GM19238 (cell line): ENCODE data around the gene SNAPIN.
"Not testable (repeated sequence)": the region's sequence is repeated elsewhere in the genome, so short reads cannot be mapped to it uniquely, and the experiment has no call there.

Experiments
- DNase-seq: peaks from one replicate; pipeline ENCODE4 v3.0.0; 2011; ENCODE audit warnings: low spot score; ENCODE audit not compliant: insufficient read length

Gene SNAPIN

DNA sequence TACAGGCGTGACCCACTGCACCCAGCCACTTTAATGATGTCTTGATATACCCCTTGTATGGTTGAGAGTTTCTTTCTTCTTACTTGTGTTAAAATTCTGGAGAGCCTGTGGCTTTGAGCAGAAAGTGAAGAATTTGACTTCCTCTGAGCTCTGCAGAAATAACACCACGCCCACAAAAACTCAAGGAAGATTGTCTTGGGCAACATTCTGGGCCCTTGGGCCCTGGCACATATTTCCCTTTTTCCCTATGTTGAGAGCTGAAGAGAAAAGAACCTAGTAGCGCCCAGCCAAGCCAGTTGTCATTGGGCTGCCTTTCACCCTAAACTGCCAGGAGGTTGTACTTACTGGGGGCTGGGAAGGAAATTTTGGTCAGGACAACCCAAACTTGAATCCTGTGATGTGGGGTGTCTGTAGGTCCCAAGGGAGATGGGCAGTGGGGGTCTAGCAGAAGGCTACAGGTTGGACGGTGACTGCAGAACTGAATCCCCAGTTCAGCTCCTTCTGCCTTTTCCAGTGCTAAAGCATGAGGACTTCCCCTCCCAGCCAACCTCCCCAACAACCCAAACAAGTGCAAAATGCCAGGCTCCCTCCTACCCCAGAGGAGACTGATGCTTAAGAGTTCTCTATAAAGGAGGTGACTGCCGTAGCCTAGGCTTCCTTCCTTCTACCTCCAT, 11.7 kb upstream of the SNAPIN start:
- no peak for DNase-seq

DNA sequence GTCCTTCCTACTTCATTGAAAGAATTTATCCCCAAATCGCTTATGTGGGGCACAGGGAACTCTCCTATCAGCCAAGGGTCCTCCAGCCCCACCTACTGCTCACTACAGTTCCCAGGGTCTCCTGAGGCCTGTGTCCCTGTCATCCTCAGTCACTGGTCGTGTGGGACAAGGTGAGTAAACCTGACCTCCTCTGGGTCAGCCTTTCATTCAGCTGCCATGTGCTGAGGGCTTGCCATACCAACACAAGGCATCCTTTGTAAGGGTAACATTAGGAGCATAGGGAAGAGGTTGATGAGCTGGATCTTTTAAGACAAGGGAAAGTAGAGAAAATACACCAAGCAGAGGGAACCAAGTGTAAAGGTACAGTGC, 11.2 kb upstream of the SNAPIN start:
- DNase-seq = no peak

DNA sequence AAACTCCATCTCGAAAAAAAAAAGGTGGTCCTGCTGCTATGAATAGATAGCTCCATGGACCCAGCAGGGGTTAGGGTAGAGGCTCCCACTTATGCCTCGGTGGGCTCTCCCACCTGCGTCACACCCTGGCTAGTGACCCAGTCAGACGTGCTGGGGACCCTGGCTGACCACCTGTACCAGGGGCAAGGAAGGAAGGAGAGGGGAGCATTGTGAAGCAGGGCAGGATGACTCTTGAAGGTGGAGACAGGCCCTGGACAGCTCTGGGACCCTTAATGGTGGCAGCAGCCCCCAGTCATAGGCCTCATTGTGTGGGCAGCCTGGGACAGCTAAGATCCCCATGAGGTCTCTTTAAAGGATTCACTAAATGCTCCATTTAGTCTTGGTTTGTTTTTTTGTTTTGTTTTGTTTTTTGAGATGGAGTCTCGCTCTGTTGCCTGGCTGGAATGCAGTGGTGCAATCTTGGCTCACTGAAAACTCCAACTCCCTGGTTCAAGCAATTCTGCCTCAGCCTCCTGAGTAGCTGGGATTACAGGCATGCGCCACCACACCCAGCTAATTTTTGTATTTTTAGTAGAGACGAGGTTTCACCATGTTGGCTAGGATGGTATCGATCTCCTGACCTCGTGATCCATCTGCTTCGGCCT, 10.4 kb upstream of the SNAPIN start:
- no peak for DNase-seq

DNA sequence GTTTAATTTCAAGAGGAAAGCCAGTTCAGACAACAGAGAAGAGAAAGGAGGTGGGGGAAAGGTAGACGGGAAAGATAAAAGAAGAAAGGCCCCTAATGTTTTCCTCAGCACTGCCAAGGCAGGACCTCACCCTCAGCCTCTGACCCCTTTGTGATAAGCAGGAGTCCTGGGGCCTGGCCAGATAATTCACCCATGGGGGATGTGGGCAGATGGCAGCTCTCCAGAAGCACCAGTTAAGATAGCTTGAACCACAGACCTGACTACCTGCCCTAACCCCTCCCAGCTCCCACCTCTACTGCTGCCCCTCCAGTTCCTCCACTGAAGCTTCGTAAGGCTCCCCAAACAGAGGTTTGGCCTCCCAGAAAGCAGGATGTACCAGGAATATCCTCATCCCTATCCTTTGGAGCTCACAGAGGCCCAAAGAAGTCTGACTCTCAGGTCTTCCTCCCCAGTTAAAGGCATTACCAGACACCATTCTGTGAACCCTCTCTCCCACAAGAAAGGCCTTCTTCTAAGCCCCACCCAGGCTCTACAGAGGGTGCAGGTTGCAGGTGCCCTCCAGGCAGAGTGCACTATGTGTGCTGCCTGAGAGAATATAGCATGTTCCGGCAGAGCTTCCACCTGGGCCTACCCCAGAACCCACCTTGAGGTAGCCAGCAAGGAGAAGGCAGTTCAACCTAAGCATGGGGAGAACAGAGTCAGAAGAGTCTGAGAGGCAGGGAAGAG, 9.2 kb upstream of the SNAPIN start:
- DNase-seq = no peak

DNA sequence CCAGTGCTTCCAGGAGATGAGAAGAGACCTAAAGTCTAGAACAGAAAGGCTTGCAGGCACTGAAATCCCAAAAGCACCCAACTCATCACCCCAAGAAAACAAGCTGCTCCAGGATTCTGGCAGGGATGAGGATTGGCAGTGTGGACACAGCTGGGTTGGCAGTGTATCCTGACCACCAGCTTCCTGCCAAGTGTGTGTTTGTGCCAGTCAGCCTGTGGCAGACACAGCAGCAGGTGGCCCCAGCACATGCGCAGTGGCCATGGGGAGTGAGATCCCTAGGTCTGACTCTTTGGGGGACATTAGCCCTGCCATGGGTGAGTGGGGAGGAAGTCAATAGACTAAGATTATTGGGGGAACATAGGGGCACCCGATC, 8.7 kb upstream of the SNAPIN start:
- DNase-seq = no peak

DNA sequence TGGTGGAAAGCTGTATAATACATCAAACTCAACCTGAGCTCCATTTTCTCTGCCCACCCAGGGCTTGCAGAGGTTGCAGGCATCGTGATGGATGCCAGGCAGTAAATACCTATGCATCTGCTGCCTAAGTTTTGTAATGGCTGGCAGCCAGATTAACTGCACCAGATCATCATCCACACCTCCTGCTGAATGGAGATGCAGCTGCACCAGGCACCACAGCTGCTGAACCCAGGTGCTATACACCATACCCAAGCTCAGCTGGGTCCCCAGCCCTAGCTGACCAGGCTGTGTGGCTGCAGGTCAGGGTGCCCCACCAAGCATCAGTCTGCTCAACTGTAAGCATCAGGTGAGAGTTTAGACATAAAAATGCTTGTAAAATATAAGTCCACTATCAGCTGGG, 6.7 kb upstream of the SNAPIN start:
- DNase-seq = no peak

DNA sequence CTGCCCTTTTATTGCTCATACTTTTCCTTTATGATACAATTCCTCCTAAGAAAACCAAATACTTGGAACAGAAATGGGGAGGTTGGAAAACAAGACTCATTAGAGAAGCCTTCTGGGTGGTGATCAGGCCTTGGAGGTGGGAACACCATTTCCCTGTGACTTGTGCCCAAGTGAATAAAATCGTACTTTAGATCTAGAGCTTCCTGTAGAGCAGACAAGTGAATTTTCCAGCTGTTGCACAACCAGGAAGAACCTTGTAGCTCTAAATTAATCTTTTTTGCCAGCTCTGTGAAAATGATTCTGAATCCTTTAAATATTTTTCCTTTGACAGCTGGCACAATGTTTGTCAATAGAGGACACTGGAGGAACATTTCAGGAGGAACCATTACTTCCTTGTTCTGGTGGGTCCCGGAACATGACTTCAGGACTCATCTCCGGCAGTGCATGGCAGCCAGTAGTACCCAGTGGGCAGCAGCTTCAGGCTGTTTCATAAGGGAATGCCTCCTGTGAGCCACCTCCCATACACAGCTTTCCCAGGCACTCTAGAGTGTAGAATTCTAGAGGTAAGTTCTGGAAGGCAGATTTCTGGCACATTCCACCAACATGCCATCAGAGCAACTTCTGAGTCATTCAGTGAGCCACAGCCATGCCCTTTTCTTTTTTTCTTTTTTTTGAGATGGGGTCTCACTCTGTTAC, 5.5 kb upstream of the SNAPIN start:
- no peak for DNase-seq

DNA sequence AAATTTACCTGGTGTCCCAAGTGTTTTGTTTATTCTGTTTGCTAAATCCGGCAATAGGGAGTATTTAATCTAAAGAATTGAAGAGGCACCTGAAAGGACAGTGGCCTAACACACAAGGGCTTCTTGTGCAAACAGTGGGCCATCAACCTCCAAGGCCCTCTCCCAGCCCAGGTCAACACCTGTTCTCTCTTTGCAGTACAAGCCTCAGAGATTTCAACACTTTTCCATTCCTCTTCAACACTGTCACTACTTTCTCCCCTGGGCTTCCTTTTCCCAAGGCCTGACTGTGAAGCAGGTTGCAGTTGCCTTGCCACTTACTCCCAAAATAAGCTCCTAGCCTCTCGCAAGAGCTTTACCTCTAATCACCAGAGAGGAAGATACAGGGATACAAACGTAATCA, 3.2 kb upstream of the SNAPIN start:
- DNase-seq = no peak

DNA sequence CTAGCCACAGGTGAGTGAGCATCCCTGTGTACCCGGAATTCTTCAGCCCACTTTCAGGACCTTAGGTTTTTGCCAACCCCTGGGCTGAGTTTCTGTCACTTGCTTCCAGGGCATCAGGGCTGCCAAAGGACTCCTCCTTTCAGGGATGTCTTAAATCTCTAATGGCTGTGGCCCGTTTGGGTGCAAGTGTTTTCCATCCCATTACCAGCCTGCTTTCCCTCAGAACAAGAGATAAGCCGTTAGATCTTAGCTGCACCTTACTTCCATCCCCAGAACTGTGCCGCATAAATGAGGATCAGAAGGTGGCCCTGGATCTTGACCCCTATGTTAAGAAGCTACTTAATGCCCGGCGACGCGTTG, 652 bp downstream of the SNAPIN start:
- DNase-seq = no peak

DNA sequence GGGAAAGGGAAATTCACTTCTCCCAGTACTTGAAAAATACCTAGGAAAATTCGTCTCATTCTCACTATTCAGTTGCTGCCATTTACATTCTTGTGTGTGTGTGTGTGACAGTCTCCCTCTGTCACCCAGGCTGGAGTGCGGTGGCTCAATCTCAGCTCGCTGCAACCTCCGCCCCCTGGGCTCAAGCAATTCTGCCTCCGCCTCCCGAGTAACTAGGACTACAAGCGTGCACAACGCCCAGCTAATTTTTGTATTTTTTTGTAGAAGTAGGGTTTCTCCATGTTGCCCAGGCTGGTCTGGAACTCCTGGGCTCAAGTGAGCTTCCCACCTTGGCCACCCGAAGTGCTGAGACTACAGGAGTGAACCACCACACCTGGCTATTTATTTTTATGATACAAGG, 1.2 kb downstream of the SNAPIN start:
- no peak for DNase-seq

DNA sequence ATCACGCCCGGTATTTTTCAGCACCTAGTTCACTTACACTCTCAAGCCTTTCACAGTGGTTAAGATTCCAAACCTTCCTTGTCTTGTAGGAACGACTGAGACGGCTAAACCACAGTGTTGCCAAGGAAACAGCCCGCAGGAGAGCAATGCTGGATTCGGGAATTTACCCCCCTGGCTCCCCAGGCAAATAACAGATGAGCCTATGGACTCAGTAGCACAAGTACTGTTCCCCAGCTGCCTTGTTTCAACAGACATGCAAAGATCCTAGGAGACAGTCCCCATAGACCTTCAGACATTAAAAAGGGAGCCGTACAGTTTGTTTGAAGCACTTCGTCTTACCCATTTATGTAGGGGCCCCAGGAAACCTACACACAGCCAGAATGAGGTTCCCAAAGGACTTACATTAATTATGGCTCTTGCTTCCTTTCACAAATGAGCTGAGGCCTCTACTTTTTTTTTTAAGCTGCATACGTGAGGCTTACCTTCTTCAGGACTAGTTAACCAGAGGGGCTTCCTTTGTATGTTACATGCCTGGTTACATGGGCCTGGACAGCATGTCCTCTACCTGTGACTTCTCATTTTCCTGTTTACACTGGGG, 2.7 kb downstream of the SNAPIN start:
- DNase-seq = no peak

DNA sequence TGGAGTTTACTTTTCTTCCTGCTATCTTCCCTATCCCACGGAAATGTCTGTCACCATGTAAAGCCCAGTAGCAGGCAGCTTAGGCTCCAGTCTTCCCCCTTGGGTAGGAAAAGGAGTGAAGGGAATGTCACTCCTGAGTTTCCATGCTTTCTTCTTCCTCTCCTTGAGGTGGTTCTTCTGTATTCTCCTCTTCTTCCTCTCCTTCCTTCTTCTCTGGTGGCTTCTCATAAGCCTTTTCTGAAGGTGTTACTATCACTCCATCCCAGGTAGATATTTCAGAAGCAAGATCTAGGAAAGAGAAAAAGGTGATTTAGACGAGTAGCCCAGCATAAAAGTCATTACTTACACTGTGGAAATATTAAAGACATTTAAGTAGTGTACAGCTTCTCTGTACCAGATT, 3.8 kb downstream of the SNAPIN start:
- no peak for DNase-seq

DNA sequence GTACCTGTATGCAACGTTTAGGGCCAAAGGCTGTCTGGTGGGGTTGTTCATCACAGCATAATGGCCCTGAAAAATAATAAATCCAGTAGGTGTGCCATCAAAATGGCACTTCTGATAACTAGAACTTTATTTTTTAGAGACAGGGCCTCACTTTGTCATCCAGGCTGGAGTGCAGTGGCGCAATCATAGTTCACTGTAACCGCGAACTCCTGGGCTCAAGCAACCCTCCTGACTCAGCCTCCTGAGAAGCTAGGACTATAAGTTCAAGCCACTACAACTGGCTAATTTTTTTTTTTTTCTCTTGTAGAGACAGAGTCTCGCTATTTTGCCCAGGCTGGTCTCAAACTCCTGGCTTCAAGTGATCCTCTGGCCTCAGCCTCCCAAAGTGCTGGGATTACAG, 4.7 kb downstream of the SNAPIN start:
- DNase-seq = no peak

DNA sequence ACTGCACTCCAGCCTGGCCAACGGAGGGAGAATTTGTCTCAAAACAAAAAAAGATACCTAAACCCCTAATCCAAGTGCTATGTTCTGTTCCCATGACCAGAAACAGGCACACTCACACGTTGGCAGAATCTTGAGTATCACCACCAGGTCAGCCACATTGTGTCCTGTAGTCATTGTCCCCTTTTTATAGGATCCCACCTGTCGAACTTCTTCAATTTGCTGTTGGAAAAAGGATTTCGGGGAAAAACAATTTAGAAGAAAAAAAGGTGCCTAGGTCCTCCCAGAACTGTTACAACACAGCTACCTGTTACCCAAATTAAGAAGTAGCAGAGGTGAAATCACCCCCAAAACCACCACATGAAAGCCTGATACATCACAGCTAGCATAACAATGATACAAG, 8.9 kb downstream of the SNAPIN start:
- no peak for DNase-seq

DNA sequence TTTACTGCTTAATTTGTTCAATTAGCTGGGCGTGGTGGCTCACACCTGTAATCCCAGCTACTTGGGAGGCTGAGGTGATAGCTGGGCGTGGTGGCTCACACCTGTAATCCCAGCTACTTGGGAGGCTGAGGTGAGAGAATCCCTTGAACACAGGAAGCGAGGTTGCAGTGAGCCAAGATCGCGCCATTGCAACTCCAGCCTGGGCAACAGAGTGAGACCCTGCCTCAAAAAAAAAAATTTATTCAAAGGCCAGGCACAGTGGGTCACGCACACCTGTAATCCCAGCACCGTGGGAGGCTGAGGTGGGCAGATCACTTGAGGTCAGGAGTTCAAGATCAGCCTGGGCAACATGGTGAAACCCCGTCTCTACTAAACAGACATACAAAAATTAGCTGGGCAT, 10.2 kb downstream of the SNAPIN start:
- not testable (repeated sequence) for DNase-seq

DNA sequence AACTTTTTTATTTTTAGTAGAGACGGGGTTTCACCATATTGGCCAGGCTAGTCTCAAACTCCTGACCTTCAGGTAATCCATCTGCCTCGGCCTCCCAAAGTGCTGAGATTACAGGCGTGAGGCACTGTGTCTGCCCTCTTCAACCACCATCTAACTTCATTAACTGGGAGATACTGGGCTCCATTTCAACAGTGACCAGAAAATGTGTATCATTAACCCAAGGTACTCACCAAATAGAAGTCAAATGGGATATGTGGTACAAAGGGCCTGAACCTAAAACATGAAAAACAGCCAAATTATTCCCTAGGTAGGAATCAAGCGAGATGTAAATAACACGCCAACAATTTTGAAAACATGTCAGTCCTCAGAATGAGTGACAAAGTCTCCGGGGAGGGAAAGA, 11.1 kb downstream of the SNAPIN start:
- DNase-seq = no peak

DNA sequence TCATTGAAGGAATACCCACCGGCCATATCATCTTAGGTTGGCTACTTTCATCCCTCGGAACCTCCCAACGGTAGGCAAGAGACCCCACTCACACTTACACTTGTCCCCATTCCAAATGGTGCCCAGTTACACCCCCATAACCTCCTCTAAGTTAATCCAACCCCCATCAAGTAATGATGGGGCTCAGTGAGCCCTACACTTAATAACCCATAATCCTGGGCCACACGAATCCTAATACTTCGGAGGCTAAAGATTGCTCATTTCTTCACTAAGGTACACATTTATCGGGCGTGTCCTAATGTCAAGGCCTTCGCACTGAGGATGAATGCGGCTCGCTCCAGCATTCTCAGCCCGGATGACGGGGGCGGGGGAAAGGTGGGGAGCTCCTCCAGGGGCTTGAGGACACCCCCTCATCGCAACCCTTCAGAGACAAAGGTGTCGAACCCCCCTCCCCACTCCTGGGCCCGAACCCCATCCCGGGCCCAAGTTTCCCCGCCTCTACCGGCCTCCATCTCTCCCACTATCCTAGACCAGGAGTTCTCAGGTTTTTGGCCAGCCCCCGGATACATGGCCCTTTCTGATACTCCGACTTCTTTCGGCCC, 11.9 kb downstream of the SNAPIN start:
- DNase-seq = no peak

DNA sequence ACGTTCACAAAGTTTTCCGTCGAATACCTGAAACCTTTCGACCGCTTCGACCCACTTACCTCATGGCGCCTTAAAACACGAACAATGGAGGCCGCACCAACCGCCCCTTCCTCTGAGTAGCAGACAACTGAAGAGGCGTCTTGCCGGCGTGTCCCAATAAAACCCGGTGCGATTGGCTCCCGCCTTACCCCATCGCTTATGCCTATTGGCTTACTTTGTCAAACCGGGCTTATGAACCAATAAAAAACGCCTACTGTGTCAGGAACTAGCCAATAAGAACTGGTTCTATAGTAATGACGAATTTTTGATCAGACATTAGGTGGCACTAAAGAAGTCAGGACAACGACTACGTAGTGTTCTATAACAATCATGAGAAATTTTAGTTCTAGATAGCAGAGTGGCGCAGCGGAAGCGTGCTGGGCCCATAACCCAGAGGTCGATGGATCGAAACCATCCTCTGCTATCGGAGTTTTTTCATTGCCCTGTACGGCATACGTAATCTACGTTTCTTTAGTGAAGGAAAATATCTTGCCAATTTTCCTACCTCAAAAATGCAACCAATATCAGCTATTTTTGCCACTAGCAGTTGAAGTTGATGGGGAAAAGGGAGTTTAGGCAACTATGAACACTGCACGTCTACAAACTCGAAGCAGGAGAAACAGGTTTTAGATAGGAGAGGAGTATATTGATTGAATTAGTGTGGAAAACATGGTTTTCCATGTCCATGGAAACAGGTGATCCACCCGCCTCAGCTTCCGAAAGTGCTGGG, 12.5 kb downstream of the SNAPIN start, which contains the start of gene ILF2:
Gene ILF2 (minus strand): TSS at position 135 of the 769 bp plus-strand sequence. CDS start 71 bp downstream, at position 64.
- DNase-seq = peak; percentile 92

DNA sequence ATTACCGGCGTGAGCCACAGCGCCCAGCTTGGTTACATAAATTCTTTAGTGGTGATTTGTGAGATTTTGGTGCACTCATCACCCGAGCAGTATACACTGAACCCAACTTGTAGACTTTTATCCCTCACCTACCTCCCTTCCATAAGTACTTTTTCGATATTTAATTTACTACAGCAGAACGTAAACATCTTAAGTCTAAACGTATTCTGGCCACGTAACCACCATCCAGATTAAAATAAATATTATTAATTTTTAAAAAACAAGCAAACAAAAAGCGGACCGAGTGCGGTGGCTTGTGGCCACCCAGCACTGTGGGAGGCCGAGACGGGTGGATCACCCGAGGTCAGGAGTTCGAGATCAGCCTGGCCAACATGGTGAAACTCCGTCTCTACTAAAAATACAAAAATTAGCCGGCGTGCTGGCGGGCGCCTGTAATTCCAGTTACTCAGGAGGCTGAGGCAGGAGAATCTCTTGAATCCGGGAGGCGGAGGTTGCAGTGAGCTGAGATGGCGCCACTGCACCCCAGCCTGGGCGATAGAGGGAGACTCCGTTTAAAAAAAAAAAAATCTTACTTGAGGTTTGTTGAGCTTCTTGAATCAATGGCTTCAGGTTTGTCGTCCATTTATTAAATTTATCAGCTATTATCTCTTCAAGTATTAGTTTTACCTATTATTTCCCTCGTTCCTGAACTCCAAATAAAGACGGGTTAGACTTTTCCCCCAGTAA, 13.3 kb downstream of the SNAPIN start:
- DNase-seq = not testable (repeated sequence)

DNA sequence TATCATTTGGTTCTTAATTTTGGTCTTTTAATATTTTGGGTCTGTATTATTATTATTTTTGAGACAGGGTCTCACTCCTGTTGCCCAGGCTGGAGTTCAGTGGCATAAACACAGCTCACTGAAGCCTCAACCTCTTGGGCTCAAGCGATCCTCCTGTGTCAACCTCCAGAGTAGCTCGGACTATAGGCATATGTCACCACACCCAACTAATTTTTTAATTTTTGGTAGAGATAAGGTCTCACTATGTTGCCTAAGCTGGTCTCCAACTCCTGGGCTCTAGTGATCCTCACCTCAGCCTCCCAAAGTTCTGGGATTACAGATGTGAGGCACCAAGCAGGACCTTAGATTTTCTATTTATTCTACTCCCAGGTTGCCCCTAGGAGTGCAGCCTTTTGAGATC, 15.0 kb downstream of the SNAPIN start:
- DNase-seq = no peak
